ENCODE data around the gene ZFY. TPM values are rescaled to one million over a fixed set of nuclear protein-coding genes. Genes with fewer than 3 reads are reported as not detected.

ZFY gene
- polyA plus RNA-seq, 1 donor (not counting 4 experiments of a cell fraction or from before 2014, with no cell fraction given), result not detected

DNA sequence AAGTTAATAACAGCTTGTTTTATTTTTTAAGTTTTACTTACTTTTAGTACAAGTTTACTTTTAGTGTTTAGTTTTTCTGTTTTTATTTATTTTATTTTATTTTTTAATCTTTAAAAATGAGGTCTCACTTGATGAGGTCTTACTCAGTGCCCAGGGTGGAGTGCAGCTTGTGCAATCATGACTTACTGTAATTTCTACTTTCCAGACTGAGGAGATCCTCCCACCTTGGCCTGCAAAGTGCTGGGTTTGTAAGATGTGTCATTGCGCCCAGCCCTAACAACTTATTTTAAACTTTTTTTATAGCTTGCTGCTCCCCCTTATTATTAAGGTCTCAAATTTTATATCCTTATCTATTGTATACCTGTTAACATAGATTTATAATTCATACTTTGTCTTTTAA, 41.7 kb upstream of the ZFY start:
- Histone ChIP-seq H3K4me3 (ENCODE audit: control insufficient read depth in 2 of 3, extremely low read depth in 1 of 3, insufficient read depth in 2 of 3, low read depth in 1 of 3, low read length in 3 of 3) (no peak overlapping the region), H3K79me2 (ENCODE audit: control insufficient read depth, insufficient read depth, low read length) (no peaks in the 10 kb centered on the region), H3K4me1 (ENCODE audit: control insufficient read depth, extremely low read depth, insufficient read depth, low read length) (no peaks in the 10 kb centered on the region), H4K20me1 (ENCODE audit: control insufficient read depth, extremely low read depth, insufficient read depth, low read length) (no peaks in the 10 kb centered on the region), H3K9ac (ENCODE audit: control insufficient read depth, extremely low read depth, insufficient read depth, low read length) (no peak overlapping the region), H3K36me3 (ENCODE audit: control insufficient read depth in 2 of 2, extremely low read depth in 1 of 2, insufficient read depth in 2 of 2, low read length in 2 of 2) (no peaks in the 10 kb centered on the region), H3K9me3 (ENCODE audit: control insufficient read depth, low read depth, low read length) (no peaks in the 10 kb centered on the region), H3K4me2 (ENCODE audit: control insufficient read depth, extremely low read depth, insufficient read depth, low read depth, low read length) (no peak overlapping the region), H2AFZ (ENCODE audit: control insufficient read depth, low read length) (no peak overlapping the region), H3K9me1 (ENCODE audit: control insufficient read depth, extremely low read depth, insufficient read depth, low read length) (no peaks in the 10 kb centered on the region), H3K27me3 (ENCODE audit: control insufficient read depth, extremely low read depth, insufficient read depth, low read length) (no peaks in the 10 kb centered on the region), H3K27ac (ENCODE audit: control insufficient read depth, insufficient read depth, low read length) (no peak overlapping the region)
- DNase-seq (ENCODE audit: low read depth, low spot score) (no peak), FAIRE-seq (no peak)
- dilution Hi-C loops (cut with MboI; ENCODE audit: extremely low pct_ligation_motif_present, low sequenced_read_pairs), result no loop called here
- TF ChIP-seq EZH2 (IDR thresholded peaks at IDR 0.05; ENCODE audit: low read length), result no peak
- no peak for TF ChIP-seq CTCF (optimal IDR thresholded peaks at IDR 0.05 in 1 of 3, IDR thresholded peaks at IDR 0.05 in 1 of 3, conservative IDR thresholded peaks at IDR 0.05 in 1 of 3; ENCODE audit: extremely low read depth in 1 of 3, insufficient read depth in 2 of 3, low read length in 3 of 3)

DNA sequence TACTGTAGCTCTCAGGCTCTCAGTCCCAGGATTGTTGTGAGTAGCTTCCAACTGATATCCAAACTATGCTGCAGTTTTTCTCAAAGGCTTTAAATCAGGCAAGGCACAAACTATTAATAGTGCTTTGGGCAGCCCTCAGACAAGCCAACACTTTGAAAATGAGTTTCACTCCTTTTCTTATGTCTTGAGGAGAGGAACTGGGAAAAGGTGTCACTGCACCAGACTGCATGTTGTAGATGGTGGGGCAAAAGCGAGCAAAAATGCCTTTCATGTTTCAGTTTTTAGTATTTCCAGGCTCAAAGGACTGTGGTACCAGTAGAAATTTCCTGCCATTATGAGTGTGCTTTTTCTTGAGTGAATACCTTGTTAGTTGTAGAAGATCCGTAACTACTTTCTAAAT, 39.1 kb upstream of the ZFY start:
- Histone ChIP-seq H4K20me1 (ENCODE audit: control insufficient read depth, extremely low read depth, insufficient read depth, low read length) (no peaks in the 10 kb centered on the region), H3K4me2 (ENCODE audit: control insufficient read depth, extremely low read depth, insufficient read depth, low read depth, low read length) (no peak overlapping the region), H3K27me3 (ENCODE audit: control insufficient read depth, extremely low read depth, insufficient read depth, low read length) (no peaks in the 10 kb centered on the region), H3K79me2 (ENCODE audit: control insufficient read depth, insufficient read depth, low read length) (no peaks in the 10 kb centered on the region), H3K4me3 (ENCODE audit: control insufficient read depth in 2 of 3, extremely low read depth in 1 of 3, insufficient read depth in 2 of 3, low read depth in 1 of 3, low read length in 3 of 3) (no peak overlapping the region), H3K9ac (ENCODE audit: control insufficient read depth, extremely low read depth, insufficient read depth, low read length) (no peak overlapping the region), H3K27ac (ENCODE audit: control insufficient read depth, insufficient read depth, low read length) (no peak overlapping the region), H3K9me3 (ENCODE audit: control insufficient read depth, low read depth, low read length) (no peaks in the 10 kb centered on the region), H3K36me3 (ENCODE audit: control insufficient read depth in 2 of 2, extremely low read depth in 1 of 2, insufficient read depth in 2 of 2, low read length in 2 of 2) (no peaks in the 10 kb centered on the region), H2AFZ (ENCODE audit: control insufficient read depth, low read length) (no peak overlapping the region), H3K4me1 (ENCODE audit: control insufficient read depth, extremely low read depth, insufficient read depth, low read length) (no peaks in the 10 kb centered on the region), H3K9me1 (ENCODE audit: control insufficient read depth, extremely low read depth, insufficient read depth, low read length) (no peaks in the 10 kb centered on the region)
- dilution Hi-C loops (cut with MboI; ENCODE audit: extremely low pct_ligation_motif_present, low sequenced_read_pairs), result no loop called here
- no peak for FAIRE-seq
- DNase-seq (ENCODE audit: low read depth, low spot score), result no peak
- TF ChIP-seq CTCF (optimal IDR thresholded peaks at IDR 0.05 in 1 of 3, IDR thresholded peaks at IDR 0.05 in 1 of 3, conservative IDR thresholded peaks at IDR 0.05 in 1 of 3; ENCODE audit: extremely low read depth in 1 of 3, insufficient read depth in 2 of 3, low read length in 3 of 3) (no peak), EZH2 (IDR thresholded peaks at IDR 0.05; ENCODE audit: low read length) (no peak)

Data from keratinocyte (primary cell).